Gastrocnemius medialis (tissue), 4 donors: ENCODE results near the gene OR1K1. TPM values are rescaled to one million over a fixed set of nuclear protein-coding genes. Genes with fewer than 3 reads are reported as not detected.

ENCODE experiments used
- ATAC-seq, 2 donors: fragments of 150-250 bp; one replicate each; pipeline ENCODE4 v1.9.1; 2016
- DNase-seq, 2 donors: peaks; one replicate each; pipeline ENCODE4 v3.0.0-alpha.2; 2019
- H3K27ac ChIP-seq, 4 donors: fragments of 200-600 bp; sonication (generic); 1 replicate in 1 of 4; 2 replicates in 3 of 4; pipeline ENCODE4 v1.5.1; 2016 to 2018; ENCODE audit warnings: mild to moderate bottlenecking in 2 of 4, moderate library complexity in 1 of 4
- H3K27me3 ChIP-seq, 3 donors: fragments of 200-600 bp; sonication (generic) in 2 of 3; 1 replicate in 1 of 3; 2 replicates in 2 of 3; pipeline versions ENCODE4 v1.5.1 to v1.6.0; 2016 to 2019; ENCODE audit warnings: mild to moderate bottlenecking in 1 of 3, moderate library complexity in 1 of 3
- H3K36me3 ChIP-seq, 2 donors: fragments of 200-600 bp; sonication (generic) in 1 of 2; one replicate each; pipeline ENCODE4 v1.5.1; 2017 to 2018
- H3K4me1 ChIP-seq, 2 donors: fragments of 200-600 bp; sonication (generic) in 1 of 2; one replicate each; pipeline ENCODE4 v1.5.1; 2016 to 2017; ENCODE audit warnings: mild to moderate bottlenecking in 2 of 2
- H3K4me3 ChIP-seq, 4 donors: fragments of 200-600 bp; sonication (generic) in 3 of 4; 1 replicate in 1 of 4; 2 replicates in 3 of 4; pipeline ENCODE4 v1.5.1; 2016 to 2019; ENCODE audit warnings: mild to moderate bottlenecking in 2 of 4
- H3K9me3 ChIP-seq, 3 donors: fragments of 200-600 bp; sonication (generic) in 2 of 3; 1 replicate in 1 of 3; 2 replicates in 2 of 3; pipeline ENCODE4 v1.5.1; 2016 to 2019
- CTCF ChIP-seq, 5 experiments: fragments of 450-650 bp in 3 of 5; fragments of 200-600 bp in 2 of 5; sonication (generic) in 2 of 5; IDR thresholded peaks in 4 of 5; conservative IDR thresholded peaks in 1 of 5; 1 replicate in 4 of 5; 2 replicates in 1 of 5; pipeline ENCODE4 v1.5.1; 2016 to 2019; ENCODE audit warnings: antibody characterized with exemption in 5 of 5, mild to moderate bottlenecking in 3 of 5, moderate library complexity in 3 of 5
- POLR2A ChIP-seq, 2 donors: fragments of 450-650 bp; IDR thresholded peaks; one replicate each; pipeline ENCODE4 v1.6.1; 2017; ENCODE audit warnings: antibody characterized with exemption in 2 of 2, mild to moderate bottlenecking in 2 of 2, moderate library complexity in 2 of 2
- in situ Hi-C, 4 donors: fragments of 200-750 bp; cut with MboI; loops; one replicate each; pipeline versions ENCODE4 v1.15.0 to v1.8.0; 2017; ENCODE audit warnings: low sequenced_read_pairs in 4 of 4
- intact Hi-C: fragments of 100-400 bp; cut with DNase I; formaldehyde crosslinking; loops from one replicate; pipeline ENCODE4 v1.15.1; 2023; ENCODE audit warnings: low total_unique reads
- total RNA-seq, 4 donors: library from RNA; depleted of rRNA; stranded (reverse); fragments of >200 nt; gene quantifications; one replicate each; pipeline versions ENCODE4 v1.1.0 to v1.2.3, GENCODE V29; 2016

Gene OR1K1
- total RNA-seq, 4 donors from 2014 or later, result not detected

GRCh38 chr9:122786338-122786737 lies 13.6 kb upstream of the OR1K1 start:
- no peak for ATAC-seq
- in situ Hi-C loops, result no loop called here

GRCh38 chr9:122788831-122789230 lies 11.1 kb upstream of the OR1K1 start, which contains the start of gene OR5C1:
TSS of gene OR5C1 (plus strand) at chr9:122788933. CDS start at chr9:122788933, 0 bp downstream.
- Histone ChIP-seq H3K36me3 (no peaks in the 10 kb centered on the region), H3K9me3 (no peaks in the 10 kb centered on the region), H3K27ac (no peak within 1 kb of the TSS), H3K27me3 (no peaks in the 10 kb centered on the region), H3K4me3 (no peak within 1 kb of the TSS), H3K4me1 (no peaks in the 10 kb centered on the region)
- ATAC-seq (no peak), DNase-seq (no peak)
- TF ChIP-seq CTCF (IDR thresholded peaks at IDR 0.05 in 4 of 5, conservative IDR thresholded peaks at IDR 0.05 in 1 of 5) (no peak), POLR2A (IDR thresholded peaks at IDR 0.05) (no peak)
- in situ Hi-C loops, result no loop called here
- intact Hi-C loops, result no loop called here

More at GRCh38 chr9:122786338-122786737, 13.6 kb upstream of the OR1K1 start:
- Histone ChIP-seq H3K27me3 (no peaks in the 10 kb centered on the region), H3K4me3 (no peak overlapping the region), H3K4me1 (no peaks in the 10 kb centered on the region), H3K27ac (no peak overlapping the region), H3K9me3 (no peaks in the 10 kb centered on the region), H3K36me3 (no peaks in the 10 kb centered on the region)
- intact Hi-C loops, result no loop called here
- TF ChIP-seq CTCF (IDR thresholded peaks at IDR 0.05 in 4 of 5, conservative IDR thresholded peaks at IDR 0.05 in 1 of 5) (no peak), POLR2A (IDR thresholded peaks at IDR 0.05) (no peak)
- DNase-seq, result no peak

GRCh38 chr9:122789256-122790046 lies 10.5 kb upstream of the OR1K1 start:
- intact Hi-C loops, result no loop called here
- in situ Hi-C loops, result no loop called here
- Histone ChIP-seq H3K36me3 (no peaks in the 10 kb centered on the region), H3K9me3 (no peaks in the 10 kb centered on the region), H3K4me1 (no peaks in the 10 kb centered on the region), H3K27ac (no peak overlapping the region), H3K27me3 (no peaks in the 10 kb centered on the region), H3K4me3 (no peak overlapping the region)
- no peak for TF ChIP-seq CTCF (IDR thresholded peaks at IDR 0.05 in 4 of 5, conservative IDR thresholded peaks at IDR 0.05 in 1 of 5)
- TF ChIP-seq POLR2A (IDR thresholded peaks at IDR 0.05), result no peak
- ATAC-seq (no peak), DNase-seq (no peak)

GRCh38 chr9:122791872-122792669 lies 7.9 kb upstream of the OR1K1 start:
- Histone ChIP-seq H3K27ac (no peak overlapping the region), H3K4me1 (no peaks in the 10 kb centered on the region), H3K36me3 (no peaks in the 10 kb centered on the region), H3K4me3 (no peak overlapping the region), H3K9me3 (no peaks in the 10 kb centered on the region), H3K27me3 (no peaks in the 10 kb centered on the region)
- in situ Hi-C loops (no loop called here), intact Hi-C loops (no loop called here)
- DNase-seq (no peak), ATAC-seq (no peak)
- TF ChIP-seq CTCF (IDR thresholded peaks at IDR 0.05 in 4 of 5, conservative IDR thresholded peaks at IDR 0.05 in 1 of 5), result no peak
